Mesenchymal stem cell (in vitro differentiated cells and primary cell): ENCODE results near the gene CD52.

Source experiments
- DNase-seq: peaks from one replicate; pipeline ENCODE4 v3.0.0-alpha.2; 2013
- H2AFZ ChIP-seq: one replicate; pipeline ENCODE4 v1.6.1; 2013; ENCODE audit warnings: low read depth, mild to moderate bottlenecking, control low read depth, inconsistent platforms, low read length, moderate library complexity
- H2AK5ac ChIP-seq: 2 replicates; pipeline ENCODE4 v1.6.1; 2013; ENCODE audit warnings: low read length, moderate library complexity, mild to moderate bottlenecking, inconsistent platforms; ENCODE audit not compliant: severe bottlenecking
- H2BK120ac ChIP-seq: one replicate; pipeline ENCODE4 v1.6.1; 2013; ENCODE audit warnings: low read depth, mild to moderate bottlenecking, inconsistent platforms, low read length, moderate library complexity
- H2BK12ac ChIP-seq, 2 experiments: one replicate each; pipeline ENCODE4 v1.6.1; 2013; ENCODE audit warnings: inconsistent platforms in 2 of 2, low read length in 2 of 2, mild to moderate bottlenecking in 2 of 2, moderate library complexity in 2 of 2, control low read depth in 1 of 2
- H2BK15ac ChIP-seq: one replicate; pipeline ENCODE4 v1.6.1; 2013; ENCODE audit warnings: mild to moderate bottlenecking, low read depth, inconsistent platforms; ENCODE audit not compliant: poor library complexity, severe bottlenecking
- H2BK5ac ChIP-seq: 2 replicates; pipeline ENCODE4 v1.6.1; 2013; ENCODE audit warnings: low read depth, mild to moderate bottlenecking, low read length, control low read depth, inconsistent platforms; ENCODE audit not compliant: poor library complexity, severe bottlenecking
- H3K14ac ChIP-seq, 2 experiments: one replicate each; pipeline ENCODE4 v1.6.1; 2013; ENCODE audit warnings: inconsistent platforms in 2 of 2, low read length in 2 of 2, control low read depth in 1 of 2, mild to moderate bottlenecking in 1 of 2, moderate library complexity in 1 of 2
- H3K18ac ChIP-seq, 2 experiments: one replicate each; pipeline ENCODE4 v1.6.1; 2013; ENCODE audit warnings: inconsistent platforms in 2 of 2, low read length in 2 of 2, control low read depth in 1 of 2, low read depth in 1 of 2, mild to moderate bottlenecking in 1 of 2
- H3K23ac ChIP-seq, 2 experiments: one replicate each; pipeline ENCODE4 v1.6.1; 2013; ENCODE audit warnings: inconsistent platforms in 2 of 2, low read length in 2 of 2, mild to moderate bottlenecking in 2 of 2, moderate library complexity in 2 of 2, control low read depth in 1 of 2
- H3K27ac ChIP-seq: 2 replicates; pipeline ENCODE4 v1.5.1; 2013; ENCODE audit warnings: mild to moderate bottlenecking, moderate library complexity, low read length, control low read depth, inconsistent platforms; ENCODE audit not compliant: poor library complexity, severe bottlenecking
- H3K27me3 ChIP-seq, 2 experiments: 2 replicates each; pipeline versions ENCODE4 v1.6.1 to v1.7.0; 2013; ENCODE audit warnings: low read length in 2 of 2, mild to moderate bottlenecking in 2 of 2, moderate library complexity in 2 of 2, control low read depth in 1 of 2, inconsistent platforms in 1 of 2; ENCODE audit not compliant: control insufficient read depth in 1 of 2, insufficient read depth in 1 of 2
- H3K36me3 ChIP-seq, 2 experiments: 2 replicates each; pipeline versions ENCODE4 v1.6.1 to v1.7.0; 2013; ENCODE audit warnings: low read length in 2 of 2, control low read depth in 1 of 2, inconsistent platforms in 1 of 2, low read depth in 1 of 2, mild to moderate bottlenecking in 1 of 2; ENCODE audit not compliant: insufficient read depth in 2 of 2, control insufficient read depth in 1 of 2
- H3K4ac ChIP-seq, 2 experiments: one replicate each; pipeline ENCODE4 v1.6.1; 2013; ENCODE audit warnings: inconsistent platforms in 2 of 2, low read length in 2 of 2, mild to moderate bottlenecking in 2 of 2, moderate library complexity in 2 of 2, control low read depth in 1 of 2, low read depth in 1 of 2
- H3K4me1 ChIP-seq: 2 replicates; pipeline ENCODE4 v1.6.1; 2013; ENCODE audit warnings: low read depth, low read length, control low read depth; ENCODE audit not compliant: control insufficient read depth, insufficient read depth
- H3K4me2 ChIP-seq: 2 replicates; pipeline ENCODE4 v1.6.1; 2013; ENCODE audit warnings: low read length, mild to moderate bottlenecking, inconsistent platforms; ENCODE audit not compliant: poor library complexity, severe bottlenecking
- H3K4me3 ChIP-seq, 2 experiments: 2 replicates each; pipeline versions ENCODE4 v1.5.1 to v1.7.0; 2013; ENCODE audit warnings: low read length in 2 of 2, mild to moderate bottlenecking in 2 of 2, control low read depth in 1 of 2, low read depth in 1 of 2; ENCODE audit not compliant: insufficient read depth in 1 of 2
- H3K79me1 ChIP-seq: replicated peaks from 2 replicates; pipeline ENCODE4 v1.6.1; 2013; ENCODE audit warnings: mild to moderate bottlenecking, control low read depth, low read length, inconsistent platforms; ENCODE audit not compliant: poor library complexity, severe bottlenecking
- H3K9ac ChIP-seq: 2 replicates; pipeline ENCODE4 v1.7.0; 2013; ENCODE audit warnings: mild to moderate bottlenecking, low read length, moderate library complexity
- H3K9me3 ChIP-seq: 2 replicates; pipeline ENCODE4 v1.7.0; 2013; ENCODE audit warnings: mild to moderate bottlenecking, low read length; ENCODE audit not compliant: control insufficient read depth
- H4K8ac ChIP-seq: one replicate; pipeline ENCODE4 v1.6.1; 2013; ENCODE audit warnings: inconsistent platforms, mild to moderate bottlenecking, low read length, moderate library complexity
- H4K91ac ChIP-seq: one replicate; pipeline ENCODE4 v1.6.1; 2013; ENCODE audit warnings: mild to moderate bottlenecking, low read length, inconsistent platforms
- WGBS: methylation state at CpG from one replicate; pipeline ENCODE4 v1.1.7; 2013; ENCODE audit warnings: mixed read lengths; 5-methylcytosine and 5-hydroxymethylcytosine counted together

Gene CD52

DNA sequence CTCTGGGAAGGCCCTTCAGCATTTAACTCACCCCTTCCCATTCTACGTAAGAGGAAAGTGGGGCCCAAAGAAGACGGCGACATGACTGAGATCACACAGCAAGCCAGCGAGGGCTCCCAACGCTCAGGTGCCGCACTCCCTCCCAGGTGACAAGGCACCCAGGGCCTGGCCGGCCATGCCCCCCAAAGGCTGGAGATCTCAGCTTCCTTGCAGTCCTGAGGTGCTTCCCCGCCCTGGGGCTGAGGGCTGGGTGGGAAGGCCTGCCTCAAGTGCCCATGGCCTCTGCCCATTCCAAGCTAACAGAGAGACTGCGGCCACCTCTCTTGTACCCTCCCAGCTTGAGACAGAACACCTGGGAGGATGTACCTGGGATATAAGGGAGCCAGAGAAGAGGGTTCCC is 37.2 kb downstream of the CD52 start:
- Histone ChIP-seq H3K4ac (no peak overlapping the region), H3K9ac (no peak overlapping the region), H4K8ac (no peak overlapping the region), H3K14ac (no peak overlapping the region), H2BK5ac (no peak overlapping the region), H3K4me1 (peaks cover 15% of the 10 kb centered on the region), H3K23ac (no peak overlapping the region), H3K79me1 (no peaks in the 10 kb centered on the region), H2AFZ (no peak overlapping the region), H3K36me3 (no peaks in the 10 kb centered on the region), H3K4me2 (no peak overlapping the region), H3K18ac (no peak overlapping the region), H3K27ac (no peak overlapping the region), H2BK12ac (no peak overlapping the region), H2BK15ac (no peak overlapping the region), H3K9me3 (no peaks in the 10 kb centered on the region), H3K27me3 (peaks cover 44 to 57% of the 10 kb centered on the region in 2 experiments), H2AK5ac (no peak overlapping the region), H3K4me3 (no peak overlapping the region), H2BK120ac (no peak overlapping the region), H4K91ac (no peak overlapping the region)
- no peak for DNase-seq
- WGBS: 97% methylated on average over 7 of the region's 9 CpGs

DNA sequence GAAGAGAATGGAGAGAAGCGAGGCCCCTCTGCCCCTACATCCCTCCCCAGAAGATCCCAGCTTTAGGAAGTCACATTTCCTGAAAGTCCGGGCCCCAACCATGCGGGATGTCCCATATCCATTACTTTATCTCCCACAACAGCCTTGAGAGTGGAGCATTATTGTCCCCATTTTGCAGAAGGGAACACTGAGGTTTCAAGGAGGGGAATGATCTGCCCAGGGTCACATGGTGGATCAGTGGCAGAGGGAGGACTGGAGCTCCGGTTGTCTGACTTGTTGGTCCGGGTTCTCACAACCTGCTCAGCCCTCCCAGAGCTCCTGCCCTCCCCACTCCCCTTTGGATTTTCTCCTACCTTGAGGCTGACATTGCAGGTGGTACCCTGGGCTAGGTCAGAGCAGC is 38.3 kb downstream of the CD52 start:
- H3K4me2 ChIP-seq: no peak overlapping the region
- H2BK5ac ChIP-seq: no peak overlapping the region
- H2BK120ac ChIP-seq: no peak overlapping the region
- peaks cover 55 to 69% of the 10 kb centered on the region in 2 experiments for H3K27me3 ChIP-seq
- 93% methylated on average over 4 of the region's 5 CpGs for WGBS
- H3K4me1 ChIP-seq: peaks cover 11% of the 10 kb centered on the region
- no peak overlapping the region for H2AFZ ChIP-seq
- H3K9me3 ChIP-seq: no peaks in the 10 kb centered on the region
- H3K4me3 ChIP-seq: no peak overlapping the region
- H3K4ac ChIP-seq: no peak overlapping the region
- H3K9ac ChIP-seq: no peak overlapping the region
- no peak overlapping the region for H4K8ac ChIP-seq
- no peaks in the 10 kb centered on the region for H3K79me1 ChIP-seq
- no peak overlapping the region for H2BK15ac ChIP-seq
- no peak overlapping the region for H3K23ac ChIP-seq
- no peak overlapping the region for H2BK12ac ChIP-seq
- H4K91ac ChIP-seq: no peak overlapping the region
- no peaks in the 10 kb centered on the region for H3K36me3 ChIP-seq
- no peak for DNase-seq
- H3K27ac ChIP-seq: no peak overlapping the region
- H3K14ac ChIP-seq: no peak overlapping the region
- H3K18ac ChIP-seq: no peak overlapping the region
- no peak overlapping the region for H2AK5ac ChIP-seq

DNA sequence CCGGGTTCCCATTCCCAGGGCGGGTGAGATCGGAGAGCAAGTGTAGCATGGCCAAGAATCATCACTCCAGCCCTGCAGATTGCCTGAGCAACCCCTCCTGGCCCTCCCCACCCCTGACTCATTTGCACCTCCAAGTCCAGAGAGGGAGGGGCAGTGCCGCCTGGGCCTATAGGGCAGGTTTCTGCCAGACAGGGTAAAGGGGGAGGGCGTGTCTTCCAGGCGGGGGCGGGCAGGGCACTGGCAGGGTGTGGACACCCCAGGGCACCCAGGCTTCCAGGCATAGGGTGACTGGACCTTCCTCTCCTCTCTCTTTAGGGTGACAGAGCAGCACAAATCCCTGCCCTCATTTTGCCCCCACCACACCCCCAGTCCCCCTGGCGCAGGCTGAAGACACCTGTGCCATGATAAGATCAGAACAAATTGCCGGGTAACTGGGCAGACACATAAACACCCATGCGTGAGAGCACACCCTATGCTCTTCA is 39.4 kb downstream of the CD52 start:
- Histone ChIP-seq H3K4ac (no peak overlapping the region), H2AK5ac (no peak overlapping the region), H3K4me3 (no peak overlapping the region), H3K36me3 (no peaks in the 10 kb centered on the region), H3K9ac (no peak overlapping the region), H3K18ac (no peak overlapping the region), H3K23ac (no peak overlapping the region), H2BK120ac (no peak overlapping the region), H4K91ac (no peak overlapping the region), H2AFZ (no peak overlapping the region), H3K14ac (no peak overlapping the region), H4K8ac (no peak overlapping the region), H3K27ac (no peak overlapping the region), H3K4me1 (peaks cover 5% of the 10 kb centered on the region), H2BK12ac (no peak overlapping the region), H2BK15ac (no peak overlapping the region), H3K4me2 (no peak overlapping the region), H3K27me3 (peaks cover 64 to 77% of the 10 kb centered on the region in 2 experiments), H2BK5ac (no peak overlapping the region), H3K9me3 (no peaks in the 10 kb centered on the region), H3K79me1 (no peaks in the 10 kb centered on the region)
- no peak for DNase-seq
- WGBS: 88% methylated on average over 9 of the region's 10 CpGs

DNA sequence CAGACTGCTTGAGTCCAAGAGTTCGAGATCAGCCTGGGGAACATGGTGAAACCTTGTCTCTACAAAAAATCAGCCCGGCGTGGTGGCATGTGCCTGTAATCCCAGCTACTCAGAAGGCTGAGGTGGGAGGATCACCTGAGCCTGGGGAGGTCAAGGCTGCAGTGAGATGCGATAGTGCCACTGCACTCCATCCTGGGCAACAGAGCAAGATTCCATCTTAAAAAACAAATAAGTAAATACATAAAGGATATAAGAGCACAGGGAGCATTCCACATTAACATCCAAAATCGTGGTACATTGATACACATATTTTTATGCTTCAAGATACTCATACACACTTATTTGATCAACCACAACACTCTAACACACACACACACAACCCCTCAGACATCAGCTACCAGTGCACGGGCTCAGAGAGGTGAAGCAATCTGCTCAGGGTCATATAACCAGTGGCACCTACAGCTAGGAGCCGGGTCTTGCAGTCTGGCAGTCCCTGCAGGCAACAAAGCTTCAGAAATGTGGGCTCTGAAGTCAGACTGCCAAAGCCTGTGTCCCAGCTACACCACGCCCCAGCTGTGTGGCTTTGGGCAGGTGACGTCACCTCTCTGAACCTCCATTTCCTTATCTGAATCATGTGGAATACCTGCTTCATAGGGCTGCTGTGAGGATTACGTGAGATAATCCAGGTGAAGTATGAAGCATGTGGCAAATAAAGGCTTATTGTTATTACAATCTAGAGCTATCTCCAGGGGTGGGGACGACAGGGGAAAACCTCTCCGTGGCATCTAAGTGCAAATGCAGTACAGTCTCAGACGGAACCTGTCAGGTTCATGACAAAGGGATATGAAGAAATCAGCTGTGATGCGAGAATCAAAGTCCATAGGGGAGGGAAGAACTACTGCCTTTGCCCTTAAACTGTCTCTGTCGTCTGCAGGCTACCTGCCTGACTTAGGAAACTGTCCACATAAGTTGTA is 40.9 kb downstream of the CD52 start:
- Histone ChIP-seq H3K9me3 (no peaks in the 10 kb centered on the region), H3K4me2 (no peak overlapping the region), H2AFZ (no peak overlapping the region), H3K79me1 (no peaks in the 10 kb centered on the region), H3K27ac (no peak overlapping the region), H3K9ac (no peak overlapping the region), H3K18ac (no peak overlapping the region), H2BK120ac (no peak overlapping the region), H4K91ac (no peak overlapping the region), H3K27me3 (peaks cover 74 to 91% of the 10 kb centered on the region in 2 experiments), H3K14ac (no peak overlapping the region), H4K8ac (no peak overlapping the region), H3K4me1 (peaks cover 5% of the 10 kb centered on the region), H2BK15ac (no peak overlapping the region), H3K4ac (no peak overlapping the region), H3K23ac (no peak overlapping the region), H3K36me3 (no peaks in the 10 kb centered on the region), H2BK5ac (no peak overlapping the region), H3K4me3 (no peak overlapping the region), H2BK12ac (no peak overlapping the region), H2AK5ac (no peak overlapping the region)
- DNase-seq: no peak
- WGBS: 55% methylated on average over 12 of the region's 15 CpGs
